Measurements from ENCODE around the gene EVI2B. TPM values are rescaled to one million over a fixed set of nuclear protein-coding genes. Genes with fewer than 3 reads are reported as not detected.

The EVI2B gene
- total RNA-seq, 3 donors from 2014 or later, result 5.9 to 38.1 (median 10.2) TPM

GRCh38 chr17:31281061-31281460 lies 32.8 kb downstream of the EVI2B start:
- no peaks in the 10 kb centered on the region for H3K4me1 ChIP-seq
- no peak for DNase-seq (ENCODE audit: low spot score in 2 of 2)
- H3K9me3 ChIP-seq, result no peaks in the 10 kb centered on the region
- H3K27ac ChIP-seq, result no peak overlapping the region
- intact Hi-C loops (cut with DNase I; ENCODE audit: low total_unique reads), result no loop called here
- TF ChIP-seq, protein P1, sequence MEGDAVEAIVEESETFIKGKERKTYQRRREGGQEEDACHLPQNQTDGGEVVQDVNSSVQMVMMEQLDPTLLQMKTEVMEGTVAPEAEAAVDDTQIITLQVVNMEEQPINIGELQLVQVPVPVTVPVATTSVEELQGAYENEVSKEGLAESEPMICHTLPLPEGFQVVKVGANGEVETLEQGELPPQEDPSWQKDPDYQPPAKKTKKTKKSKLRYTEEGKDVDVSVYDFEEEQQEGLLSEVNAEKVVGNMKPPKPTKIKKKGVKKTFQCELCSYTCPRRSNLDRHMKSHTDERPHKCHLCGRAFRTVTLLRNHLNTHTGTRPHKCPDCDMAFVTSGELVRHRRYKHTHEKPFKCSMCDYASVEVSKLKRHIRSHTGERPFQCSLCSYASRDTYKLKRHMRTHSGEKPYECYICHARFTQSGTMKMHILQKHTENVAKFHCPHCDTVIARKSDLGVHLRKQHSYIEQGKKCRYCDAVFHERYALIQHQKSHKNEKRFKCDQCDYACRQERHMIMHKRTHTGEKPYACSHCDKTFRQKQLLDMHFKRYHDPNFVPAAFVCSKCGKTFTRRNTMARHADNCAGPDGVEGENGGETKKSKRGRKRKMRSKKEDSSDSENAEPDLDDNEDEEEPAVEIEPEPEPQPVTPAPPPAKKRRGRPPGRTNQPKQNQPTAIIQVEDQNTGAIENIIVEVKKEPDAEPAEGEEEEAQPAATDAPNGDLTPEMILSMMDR (IDR thresholded peaks at IDR 0.05), result no peak
- TF ChIP-seq POLR2A (IDR thresholded peaks at IDR 0.05) (no peak), POLR2AphosphoS5 (IDR thresholded peaks at IDR 0.05) (no peak)
- no peaks in the 10 kb centered on the region for H3K27me3 ChIP-seq
- H3K4me3 ChIP-seq, result no peak overlapping the region
- no peaks in the 10 kb centered on the region for H3K36me3 ChIP-seq

DNA sequence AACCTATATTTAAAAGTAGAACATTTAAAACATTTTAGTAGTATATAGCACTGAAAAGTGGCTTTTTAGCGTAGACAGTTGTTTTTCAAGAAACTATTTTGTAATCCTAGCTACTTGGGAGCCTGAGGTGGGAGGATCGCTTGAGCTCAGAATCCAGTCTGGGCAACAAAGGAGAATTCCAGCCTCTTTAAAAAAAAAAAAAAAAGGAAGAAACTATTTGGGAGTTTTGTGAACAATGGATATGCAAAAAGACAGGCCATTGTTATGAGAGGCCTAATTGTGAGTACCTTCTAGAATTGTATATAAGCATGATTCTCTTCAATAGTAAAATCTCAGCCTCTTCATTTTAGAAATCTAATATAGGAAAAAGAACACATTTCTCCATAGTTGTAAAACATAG lies 34.5 kb downstream of the EVI2B start:
- H3K9me3 ChIP-seq, result no peaks in the 10 kb centered on the region
- no peak overlapping the region for H3K27ac ChIP-seq
- DNase-seq (ENCODE audit: low spot score in 2 of 2), result no peak
- no peaks in the 10 kb centered on the region for H3K4me1 ChIP-seq
- H3K4me3 ChIP-seq, result no peak overlapping the region
- H3K27me3 ChIP-seq, result no peaks in the 10 kb centered on the region
- intact Hi-C loops (cut with DNase I; ENCODE audit: low total_unique reads), result no loop called here
- TF ChIP-seq POLR2AphosphoS5 (IDR thresholded peaks at IDR 0.05) (no peak), POLR2A (IDR thresholded peaks at IDR 0.05) (no peak)
- TF ChIP-seq, protein P1 (IDR thresholded peaks at IDR 0.05), result no peak
- no peaks in the 10 kb centered on the region for H3K36me3 ChIP-seq

DNA sequence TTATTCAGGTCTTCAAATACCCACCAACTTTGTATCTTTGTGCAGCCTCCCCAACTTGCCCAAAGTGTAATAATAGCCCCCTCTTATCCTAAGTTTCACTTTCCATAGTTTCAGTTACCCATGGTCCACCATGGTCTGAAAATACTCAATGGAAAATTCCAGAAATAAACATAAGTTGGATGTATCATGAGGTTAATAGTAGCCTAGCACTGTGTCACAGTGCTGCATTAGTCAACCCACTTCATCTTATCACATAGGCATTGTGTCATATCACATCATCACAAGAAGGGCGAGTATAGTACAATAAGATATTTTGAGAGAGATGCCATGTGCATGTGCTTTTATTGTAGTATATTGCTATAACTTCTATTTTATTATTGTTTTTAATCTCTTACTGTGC lies 38.7 kb downstream of the EVI2B start:
- Histone ChIP-seq H3K27me3 (no peaks in the 10 kb centered on the region), H3K4me1 (no peaks in the 10 kb centered on the region), H3K36me3 (no peaks in the 10 kb centered on the region), H3K27ac (no peak overlapping the region), H3K4me3 (no peak overlapping the region), H3K9me3 (no peaks in the 10 kb centered on the region)
- intact Hi-C loops (cut with DNase I; ENCODE audit: low total_unique reads), result no loop called here
- TF ChIP-seq POLR2A (IDR thresholded peaks at IDR 0.05), result no peak
- TF ChIP-seq POLR2AphosphoS5 (IDR thresholded peaks at IDR 0.05), result no peak
- TF ChIP-seq, protein P1 (IDR thresholded peaks at IDR 0.05), result no peak
- DNase-seq (ENCODE audit: low spot score in 2 of 2), result no peak

- Histone ChIP-seq H3K4me3 (no peak overlapping the region), H3K9me3 (no peaks in the 10 kb centered on the region), H3K4me1 (peaks cover 0 to 2% of the 10 kb centered on the region in 2 donors), H3K36me3 (no peaks in the 10 kb centered on the region), H3K27me3 (no peaks in the 10 kb centered on the region), H3K27ac (no peak overlapping the region)
- intact Hi-C loops (cut with DNase I; ENCODE audit: low total_unique reads), result no loop called here
- DNase-seq (ENCODE audit: low spot score in 2 of 2), result no peak
- TF ChIP-seq, protein P1 (IDR thresholded peaks at IDR 0.05), result no peak
- no peak for TF ChIP-seq POLR2AphosphoS5 (IDR thresholded peaks at IDR 0.05)
- no peak for TF ChIP-seq POLR2A (IDR thresholded peaks at IDR 0.05)
Measured at GRCh38 chr17:31274252-31274651, 39.6 kb downstream of the EVI2B start.

GRCh38 chr17:31273516-31273915 lies 40.3 kb downstream of the EVI2B start:
- no peak overlapping the region for H3K27ac ChIP-seq
- H3K9me3 ChIP-seq, result no peaks in the 10 kb centered on the region
- no peak overlapping the region for H3K4me3 ChIP-seq
- intact Hi-C loops (cut with DNase I; ENCODE audit: low total_unique reads), result no loop called here
- TF ChIP-seq, protein P1 (IDR thresholded peaks at IDR 0.05), result no peak
- TF ChIP-seq POLR2A (IDR thresholded peaks at IDR 0.05) (no peak), POLR2AphosphoS5 (IDR thresholded peaks at IDR 0.05) (no peak)
- H3K4me1 ChIP-seq, result peaks cover 0 to 7% of the 10 kb centered on the region in 2 donors
- DNase-seq (ENCODE audit: low spot score in 2 of 2), result no peak
- no peaks in the 10 kb centered on the region for H3K27me3 ChIP-seq
- no peaks in the 10 kb centered on the region for H3K36me3 ChIP-seq
